H1 (cell line): Measurements from ENCODE around the gene C21orf58. TPM values are rescaled to one million over a fixed set of nuclear protein-coding genes. Genes with fewer than 3 reads are reported as not detected.

Source experiments
- CTCF ChIA-PET: fragments of 300-600 bp; sonication (Branson Sonifier 250); formaldehyde crosslinking; loops from one replicate; lab custom pipeline; 2021; ENCODE audit not compliant: partially characterized antibody; lab: Charles Lee
- POLR2A ChIA-PET: fragments of 300-600 bp; sonication (Branson Sonifier 250); formaldehyde crosslinking; loops from one replicate; lab custom pipeline; 2021; ENCODE audit warnings: inconsistent platforms; ENCODE audit not compliant: partially characterized antibody; lab: Charles Lee
- DNase-seq, 2 experiments: peaks; one replicate each; pipeline versions ENCODE4 v3.0.0 to v3.0.0-alpha.2; 2010 to 2022; ENCODE audit warnings: low spot score in 2 of 2, low read depth in 1 of 2, mixed read lengths in 1 of 2
- FAIRE-seq: peaks from 2 replicates; lab custom pipeline; 2011; peaks lifted over from hg19 to GRCh38; lab: Jason Lieb, UNC
- H2AFZ ChIP-seq: 2 replicates; pipeline ENCODE4 v1.8.1; 2012; ENCODE audit warnings: low read length, inconsistent platforms
- H2AK5ac ChIP-seq: 2 replicates; pipeline ENCODE4 v1.6.1; 2013; ENCODE audit warnings: low read depth, low read length
- H2BK120ac ChIP-seq: replicated peaks from 2 replicates; pipeline ENCODE3; 2013; ENCODE audit warnings: low read depth, low read length, inconsistent platforms
- H2BK12ac ChIP-seq: 2 replicates; pipeline ENCODE4 v1.6.1; 2013; ENCODE audit warnings: low read depth, low read length
- H2BK15ac ChIP-seq: 2 replicates; pipeline ENCODE4 v1.6.1; 2013; ENCODE audit warnings: low read length
- H2BK20ac ChIP-seq: 2 replicates; pipeline ENCODE4 v1.6.1; 2013; ENCODE audit warnings: low read length
- H2BK5ac ChIP-seq: 2 replicates; pipeline ENCODE4 v1.6.1; 2013; ENCODE audit warnings: low read depth, low read length
- H3K14ac ChIP-seq: 2 replicates; pipeline ENCODE4 v1.6.1; 2013; ENCODE audit warnings: inconsistent platforms; ENCODE audit not compliant: insufficient read length
- H3K18ac ChIP-seq: 2 replicates; pipeline ENCODE4 v1.6.1; 2013; ENCODE audit warnings: low read length; ENCODE audit errors: extremely low read depth
- H3K23ac ChIP-seq: 2 replicates; pipeline ENCODE4 v1.6.1; 2013; ENCODE audit warnings: inconsistent platforms; ENCODE audit not compliant: insufficient read length
- H3K23me2 ChIP-seq: 2 replicates; pipeline ENCODE4 v1.6.1; 2013; ENCODE audit warnings: low read depth, low read length
- H3K27ac ChIP-seq: 2 replicates; pipeline ENCODE4 v1.6.1; 2011; ENCODE audit warnings: low read depth, low read length, inconsistent platforms
- H3K27me3 ChIP-seq, 4 experiments: replicated peaks in 1 of 4; 1 replicate in 1 of 4; 2 replicates in 3 of 4; pipeline versions ENCODE4 v1.6.1 to v1.8.1; 2011 to 2013; ENCODE audit warnings: low read length in 3 of 4, mild to moderate bottlenecking in 3 of 4, inconsistent platforms in 2 of 4, mixed read lengths in 2 of 4, moderate library complexity in 1 of 4; ENCODE audit not compliant: control insufficient read depth in 3 of 4, insufficient read depth in 3 of 4; ENCODE audit errors: extremely low read depth in 1 of 4
- H3K36me3 ChIP-seq, 4 experiments: 2 replicates each; pipeline versions ENCODE4 v1.6.1 to v1.8.1; 2011 to 2013; ENCODE audit warnings: mild to moderate bottlenecking in 4 of 4, low read length in 3 of 4, moderate library complexity in 2 of 4, control low read depth in 1 of 4, inconsistent platforms in 1 of 4; ENCODE audit not compliant: insufficient read depth in 4 of 4, control insufficient read depth in 2 of 4
- H3K4ac ChIP-seq: replicated peaks from 2 replicates; pipeline ENCODE3; 2013; ENCODE audit warnings: low read length, low read depth, mixed read lengths, inconsistent platforms; ENCODE audit not compliant: insufficient read length
- H3K4me1 ChIP-seq, 4 experiments: replicated peaks in 1 of 4; 1 replicate in 1 of 4; 2 replicates in 3 of 4; pipeline versions ENCODE4 v1.6.1 to v1.8.1; 2011 to 2013; ENCODE audit warnings: low read length in 3 of 4, inconsistent platforms in 2 of 4, mixed read lengths in 1 of 4; ENCODE audit not compliant: insufficient read depth in 4 of 4, control insufficient read depth in 3 of 4
- H3K4me2 ChIP-seq, 2 experiments: 2 replicates each; pipeline versions ENCODE4 v1.6.1 to v1.8.1; 2011 to 2013; ENCODE audit warnings: low read depth in 2 of 2, low read length in 2 of 2, control low read depth in 1 of 2, inconsistent platforms in 1 of 2, mild to moderate bottlenecking in 1 of 2; ENCODE audit not compliant: insufficient read depth in 1 of 2
- H3K4me3 ChIP-seq, 4 experiments: fragments of 200-600, 300-600 bp in 1 of 4; sonication (generic), shearing (Covaris generic), sonication (Bioruptor Twin) in 1 of 4; 2 replicates each; pipeline versions ENCODE4 v1.5.1 to v1.8.1; 2011 to 2016; ENCODE audit warnings: low read length in 4 of 4, low read depth in 3 of 4, control low read depth in 2 of 4, inconsistent platforms in 2 of 4, mild to moderate bottlenecking in 2 of 4, mixed read lengths in 1 of 4, moderate library complexity in 1 of 4; ENCODE audit not compliant: insufficient read depth in 2 of 4; ENCODE audit errors: extremely low read depth in 1 of 4
- H3K56ac ChIP-seq: replicated peaks from 2 replicates; pipeline ENCODE3; 2013; ENCODE audit warnings: low read depth, mild to moderate bottlenecking, mixed read lengths, low read length, inconsistent platforms; ENCODE audit not compliant: insufficient read length
- H3K79me1 ChIP-seq: 2 replicates; pipeline ENCODE4 v1.6.1; 2013; ENCODE audit warnings: low read depth, low read length, control low read depth
- H3K79me2 ChIP-seq, 2 experiments: 2 replicates each; pipeline versions ENCODE4 v1.6.1 to v1.8.1; 2012 to 2013; ENCODE audit warnings: low read length in 2 of 2, mild to moderate bottlenecking in 2 of 2, inconsistent platforms in 1 of 2; ENCODE audit not compliant: insufficient read depth in 2 of 2, control insufficient read depth in 1 of 2
- H3K9ac ChIP-seq, 4 experiments: replicated peaks in 1 of 4; 1 replicate in 1 of 4; 2 replicates in 3 of 4; pipeline versions ENCODE4 v1.6.1 to v1.8.1; 2011 to 2013; ENCODE audit warnings: low read depth in 3 of 4, low read length in 3 of 4, control low read depth in 2 of 4, mild to moderate bottlenecking in 2 of 4, moderate library complexity in 2 of 4, inconsistent platforms in 1 of 4; ENCODE audit errors: extremely low read depth in 1 of 4
- H3K9me3 ChIP-seq, 2 experiments: 2 replicates each; pipeline versions ENCODE4 v1.6.1 to v1.8.1; 2012 to 2013; ENCODE audit warnings: mild to moderate bottlenecking in 2 of 2, moderate library complexity in 2 of 2, control low read depth in 1 of 2, inconsistent platforms in 1 of 2, low read depth in 1 of 2, low read length in 1 of 2, mixed read lengths in 1 of 2; ENCODE audit not compliant: insufficient read depth in 2 of 2
- H4K20me1 ChIP-seq, 2 experiments: replicated peaks in 1 of 2; 2 replicates each; pipeline versions ENCODE3 to v1.8.1; 2011 to 2013; ENCODE audit warnings: inconsistent platforms in 2 of 2, low read length in 2 of 2, mild to moderate bottlenecking in 1 of 2; ENCODE audit not compliant: insufficient read depth in 2 of 2, control insufficient read depth in 1 of 2
- H4K5ac ChIP-seq: 2 replicates; pipeline ENCODE4 v1.6.1; 2013; ENCODE audit warnings: low read length, low read depth, mixed read lengths, inconsistent platforms; ENCODE audit not compliant: insufficient read length
- H4K8ac ChIP-seq: 2 replicates; pipeline ENCODE4 v1.8.0; 2013; ENCODE audit warnings: mild to moderate bottlenecking, moderate library complexity, low read length, inconsistent platforms; ENCODE audit not compliant: insufficient read depth; ENCODE audit errors: extremely low read depth
- H4K91ac ChIP-seq: replicated peaks from 2 replicates; pipeline ENCODE3; 2013; ENCODE audit warnings: low read length, mixed read lengths, inconsistent platforms; ENCODE audit not compliant: insufficient read length
- ASH2L ChIP-seq: fragments of 200-600, 300-600 bp; sonication (generic); IDR thresholded peaks from one replicate; pipeline ENCODE4 v1.7.1; 2017; ENCODE audit warnings: low read length
- BCL11A ChIP-seq, 2 experiments: IDR thresholded peaks; one replicate each; pipeline ENCODE4 v1.6.1; 2011; ENCODE audit warnings: low read depth in 2 of 2, low read length in 2 of 2, mild to moderate bottlenecking in 2 of 2
- CTCF ChIP-seq, 3 experiments: IDR thresholded peaks; 1 replicate in 2 of 3; 2 replicates in 1 of 3; pipeline versions ENCODE4 v1.5.1 to v1.6.1; 2011; ENCODE audit warnings: low read length in 3 of 3, mild to moderate bottlenecking in 3 of 3, inconsistent platforms in 2 of 3, low read depth in 1 of 3, moderate library complexity in 1 of 3; ENCODE audit not compliant: insufficient read depth in 1 of 3; ENCODE audit errors: control extremely low read depth in 1 of 3
- EP300 ChIP-seq, 2 experiments: IDR thresholded peaks; 1 replicate in 1 of 2; 2 replicates in 1 of 2; pipeline ENCODE4 v1.6.1; 2011 to 2012; ENCODE audit warnings: low read depth in 2 of 2, low read length in 2 of 2, mild to moderate bottlenecking in 2 of 2, borderline replicate concordance in 1 of 2, inconsistent platforms in 1 of 2, moderate library complexity in 1 of 2
- MAX ChIP-seq: IDR thresholded peaks from 2 replicates; pipeline ENCODE4 v1.6.1; 2012; ENCODE audit warnings: inconsistent platforms
- PHF8 ChIP-seq: fragments of 200-600 bp; sonication (generic); conservative IDR thresholded peaks from 2 replicates; pipeline ENCODE4 v1.7.1; 2012; ENCODE audit warnings: low read depth, mild to moderate bottlenecking, inconsistent platforms, low read length, moderate library complexity
- POLR2AphosphoS5 ChIP-seq: IDR thresholded peaks from 2 replicates; pipeline ENCODE4 v1.6.1; 2011; ENCODE audit warnings: low read depth, low read length
- RXRA ChIP-seq: IDR thresholded peaks from 2 replicates; pipeline ENCODE4 v1.6.1; 2011; ENCODE audit warnings: low read depth, mild to moderate bottlenecking, low read length, moderate library complexity; ENCODE audit not compliant: insufficient read depth
- SIX5 ChIP-seq: IDR thresholded peaks from 2 replicates; pipeline ENCODE4 v1.6.1; 2011; ENCODE audit warnings: mild to moderate bottlenecking, low read depth, low read length
- TBP ChIP-seq: IDR thresholded peaks from 2 replicates; pipeline ENCODE4 v1.6.1; 2011; ENCODE audit warnings: low read depth, low read length, improper control_type of control experiment
- ZNF274 ChIP-seq: IDR thresholded peaks from 2 replicates; pipeline ENCODE4 v1.7.0; 2012; ENCODE audit warnings: low read length, borderline replicate concordance; ENCODE audit errors: extremely low read depth
- WGBS, 2 experiments: shearing (Covaris generic) in 1 of 2; methylation state at CpG; one replicate each; pipeline versions ENCODE4 v1.1.6 to v1.1.7; 2013 to 2015; ENCODE audit warnings: low lambda C conversion rate in 2 of 2, mixed read lengths in 2 of 2, inconsistent platforms in 1 of 2, low coverage in 1 of 2, missing lambda C conversion rate in 1 of 2; ENCODE audit not compliant: insufficient replicate concordance in 2 of 2, insufficient coverage in 1 of 2, insufficient read length in 1 of 2; ENCODE audit errors: extremely low coverage in 1 of 2, missing lambda C conversion rate in 1 of 2; 5-methylcytosine and 5-hydroxymethylcytosine counted together
- polyA plus RNA-seq, 7 experiments: library from polyadenylated mRNA; depleted of rRNA in 3 of 7; stranded (reverse) in 5 of 7; unstranded in 2 of 7; fragments of >200 nt in 5 of 7; fragments of 200-250 nt in 2 of 7; gene quantifications; 1 replicate in 5 of 7; 2 replicates in 1 of 7; 4 replicates in 1 of 7; pipeline versions ENCODE4 v1.2.1 to v1.2.3, GENCODE V29; 2011 to 2013; ENCODE audit warnings: missing spikeins in 2 of 7, mixed read lengths in 2 of 7
- total RNA-seq: library from RNA; stranded (reverse); fragmentation: NEBNext Ultra II Directional; extraction: Animal tissue kit (Norgen Biotek cat#: 25700); gene quantifications from 2 replicates; pipeline ENCODE4 v1.2.1, GENCODE V29; 2021

C21orf58 gene
- total and polyA plus RNA-seq, 2 of the 8 experiments (the other 6 are each of a cell fraction or from before 2014, with no cell fraction given), result 13.8 to 26.1 TPM

GRCh38 chr21:46320331-46320801 lies 3.3 kb downstream of the C21orf58 start:
- Histone ChIP-seq H3K4me2 (peak overlapping the region in 1 of 2 experiments; percentile 97; a peak in 1 of 4 replicates), H3K9me3 (no peaks in the 10 kb centered on the region), H4K5ac (no peak overlapping the region), H3K23me2 (peaks cover 12% of the 10 kb centered on the region), H4K8ac (no peak overlapping the region), H3K14ac (no peak overlapping the region), H3K23ac (no peak overlapping the region), H2AK5ac (no peak overlapping the region), H4K20me1 (peaks cover 7 to 27% of the 10 kb centered on the region in 2 experiments), H3K79me1 (peaks cover 14% of the 10 kb centered on the region), H3K18ac (no peak overlapping the region), H2BK20ac (no peak overlapping the region), H2BK15ac (no peak overlapping the region), H3K56ac (no peak overlapping the region), H2BK5ac (no peak overlapping the region), H2BK12ac (no peak overlapping the region), H3K27ac (no peak overlapping the region), H3K27me3 (no peaks in the 10 kb centered on the region), H3K9ac (no peak overlapping the region), H3K4ac (no peak overlapping the region), H3K4me3 (peak overlapping the region in 1 of 4 experiments; percentile 8; a peak in 1 of 8 replicates), H4K91ac (no peak overlapping the region), H3K36me3 (peaks cover 0 to 2% (median 0%) of the 10 kb centered on the region in 4 experiments; a peak in 1 of 8 replicates), H3K4me1 (peaks cover 0 to 20% (median 14%) of the 10 kb centered on the region in 4 experiments; a peak in 6 of 7 replicates), H2AFZ (no peak overlapping the region), H3K79me2 (peaks cover 11 to 36% of the 10 kb centered on the region in 2 experiments), H2BK120ac (no peak overlapping the region)
- FAIRE-seq, result no peak
- DNase-seq, result no peak
- 77% methylated on average over 4 of the region's 4 CpGs; no CpG with 5 or more reads in 1 of the 2 experiments for WGBS, 2 experiments
- POLR2A ChIA-PET, result interaction anchor here (1.0 to 4.5 kb wide), 2 partner anchors 9 to 24 kb away, joined by 3 to 22 read pairs; no protein-coding TSS in a partner anchor
- CTCF ChIA-PET, result no interaction called here
- TF ChIP-seq BCL11A (IDR thresholded peaks at IDR 0.05; ENCODE audit: low read depth in 2 of 2, low read length in 2 of 2) (no peak), MAX (no peak), TBP (no peak), SIX5 (no peak), POLR2AphosphoS5 (no peak), CTCF (IDR thresholded peaks at IDR 0.05; ENCODE audit: control extremely low read depth in 1 of 3, insufficient read depth in 1 of 3, low read depth in 1 of 3, low read length in 3 of 3) (no peak), ZNF274 (no peak), PHF8 (no peak), RXRA (no peak), EP300 (IDR thresholded peaks at IDR 0.05; ENCODE audit: borderline replicate concordance in 1 of 2, low read depth in 2 of 2, low read length in 2 of 2) (no peak), ASH2L (no peak)
